GM12864 (cell line): ENCODE results near the gene MYEF2.

Experiments
- DNase-seq: peaks from one replicate; pipeline ENCODE4 v3.0.0-alpha.2; 2011; ENCODE audit warnings: low read depth
- H3K4me3 ChIP-seq: 2 replicates; pipeline ENCODE4 v1.5.1; 2011; ENCODE audit warnings: mild to moderate bottlenecking, low read depth, low read length, control low read depth
- TF ChIP-seq, protein P1 (sequence below): IDR thresholded peaks from 2 replicates; pipeline ENCODE4 v1.5.1; 2011; ENCODE audit warnings: low read depth, mild to moderate bottlenecking, moderate library complexity, low read length, control low read depth, inconsistent platforms; ENCODE audit errors: missing control alignments

MYEF2 gene

DNA sequence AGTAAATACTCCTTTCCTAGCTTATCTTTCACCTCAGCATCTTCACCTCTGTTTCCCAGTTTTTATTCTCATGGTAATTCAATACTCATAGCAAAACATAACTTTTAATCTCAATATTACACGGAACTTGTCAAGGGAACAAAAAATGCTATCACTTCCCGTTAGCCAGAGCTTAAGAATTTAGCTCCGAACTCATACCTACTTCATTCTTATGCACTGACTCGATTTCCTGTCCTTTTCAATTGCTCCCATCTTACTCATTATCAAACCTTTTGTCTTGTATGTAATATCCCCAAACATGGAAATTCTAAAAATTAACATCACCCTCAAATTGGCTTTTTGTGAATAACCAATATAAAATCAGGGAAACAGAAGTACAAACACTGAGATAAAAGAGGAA, 28.2 kb downstream of the MYEF2 start:
- TF ChIP-seq, protein P1, sequence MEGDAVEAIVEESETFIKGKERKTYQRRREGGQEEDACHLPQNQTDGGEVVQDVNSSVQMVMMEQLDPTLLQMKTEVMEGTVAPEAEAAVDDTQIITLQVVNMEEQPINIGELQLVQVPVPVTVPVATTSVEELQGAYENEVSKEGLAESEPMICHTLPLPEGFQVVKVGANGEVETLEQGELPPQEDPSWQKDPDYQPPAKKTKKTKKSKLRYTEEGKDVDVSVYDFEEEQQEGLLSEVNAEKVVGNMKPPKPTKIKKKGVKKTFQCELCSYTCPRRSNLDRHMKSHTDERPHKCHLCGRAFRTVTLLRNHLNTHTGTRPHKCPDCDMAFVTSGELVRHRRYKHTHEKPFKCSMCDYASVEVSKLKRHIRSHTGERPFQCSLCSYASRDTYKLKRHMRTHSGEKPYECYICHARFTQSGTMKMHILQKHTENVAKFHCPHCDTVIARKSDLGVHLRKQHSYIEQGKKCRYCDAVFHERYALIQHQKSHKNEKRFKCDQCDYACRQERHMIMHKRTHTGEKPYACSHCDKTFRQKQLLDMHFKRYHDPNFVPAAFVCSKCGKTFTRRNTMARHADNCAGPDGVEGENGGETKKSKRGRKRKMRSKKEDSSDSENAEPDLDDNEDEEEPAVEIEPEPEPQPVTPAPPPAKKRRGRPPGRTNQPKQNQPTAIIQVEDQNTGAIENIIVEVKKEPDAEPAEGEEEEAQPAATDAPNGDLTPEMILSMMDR, result no peak
- no peak overlapping the region for H3K4me3 ChIP-seq
- no peak for DNase-seq

- no peak for DNase-seq
- TF ChIP-seq, protein P1, result no peak
- no peak overlapping the region for H3K4me3 ChIP-seq
These were observed 30.7 kb downstream of the MYEF2 start for GRCh38 chr15:48147358-48147757.

- no peak for DNase-seq
- TF ChIP-seq, protein P1, result no peak
- no peak overlapping the region for H3K4me3 ChIP-seq
These were observed 32.2 kb downstream of the MYEF2 start for GRCh38 chr15:48145923-48146322.

DNA sequence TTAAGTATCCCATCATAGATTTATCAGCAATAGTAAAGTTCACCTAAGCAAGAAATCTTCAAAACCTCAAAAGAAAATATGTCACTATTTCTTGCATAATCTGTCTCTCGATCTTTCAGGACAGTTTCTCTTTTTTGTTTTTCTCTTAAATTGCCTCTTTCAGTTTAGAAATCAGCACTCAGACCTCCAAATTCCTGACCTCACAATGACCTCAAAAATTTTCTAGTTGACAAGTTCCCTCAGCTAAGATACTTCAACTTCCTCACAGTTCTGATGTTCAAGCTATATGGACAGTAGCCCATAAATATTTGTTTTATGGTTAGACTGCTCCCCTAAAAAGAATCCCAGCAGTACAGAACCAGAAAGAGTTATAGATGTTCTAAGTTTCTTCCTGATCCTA, 33.2 kb downstream of the MYEF2 start:
- no peak overlapping the region for H3K4me3 ChIP-seq
- TF ChIP-seq, protein P1, result no peak
- peak; percentile 27 for DNase-seq

- DNase-seq, result no peak
- H3K4me3 ChIP-seq, result no peak overlapping the region
- TF ChIP-seq, protein P1, result no peak
These were observed 34.2 kb downstream of the MYEF2 start for GRCh38 chr15:48143856-48144255.

DNA sequence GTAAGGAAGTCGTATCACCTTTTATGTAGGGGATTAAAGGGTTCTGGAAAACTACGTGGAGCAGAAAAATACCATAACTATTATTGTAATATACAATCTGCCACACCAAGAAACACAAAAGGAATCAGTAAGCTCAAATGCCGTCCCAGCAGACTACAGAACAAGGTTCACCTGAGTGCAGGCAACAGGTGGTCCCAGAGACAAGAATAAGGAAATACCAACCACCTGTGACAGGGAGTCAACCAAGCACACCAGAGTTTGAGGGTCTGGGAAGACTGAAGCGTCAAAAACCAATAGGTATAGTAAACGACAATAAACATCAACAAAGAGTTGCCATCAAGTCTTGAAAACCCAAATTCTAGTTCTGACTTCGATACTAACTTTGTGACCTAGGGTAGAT, 45.2 kb downstream of the MYEF2 start:
- no peak for DNase-seq
- TF ChIP-seq, protein P1, result no peak
- H3K4me3 ChIP-seq, result no peak overlapping the region

- no peak overlapping the region for H3K4me3 ChIP-seq
- TF ChIP-seq, protein P1, result no peak
- DNase-seq, result no peak
These were observed 46.8 kb downstream of the MYEF2 start for GRCh38 chr15:48131324-48131723.
